Neural crest cell (in vitro differentiated cells): ENCODE data around the gene DDI1. TPM values are rescaled to one million over a fixed set of nuclear protein-coding genes. Genes with fewer than 3 reads are reported as not detected.
"Not testable (repeated sequence)": the region's sequence is repeated elsewhere in the genome, so short reads cannot be mapped to it uniquely, and the experiment has no call there.

Source experiments
- DNase-seq: peaks from one replicate; pipeline ENCODE4 v3.0.0; 2021; ENCODE audit warnings: low read depth, mixed read lengths, low spot score
- H3K27ac Mint-ChIP-seq: one replicate; pipeline ENCODE4 v1.8.0; 2021; ENCODE audit warnings: mild to moderate bottlenecking, mixed read lengths; ENCODE audit not compliant: unreplicated experiment
- H3K27me3 Mint-ChIP-seq: 2 replicates; pipeline ENCODE4 v1.8.0; 2021; ENCODE audit warnings: low read depth, mild to moderate bottlenecking, mixed read lengths
- H3K36me3 Mint-ChIP-seq: 2 replicates; pipeline ENCODE4 v1.8.0; 2021; ENCODE audit warnings: low read depth, mild to moderate bottlenecking, mixed read lengths
- H3K4me1 Mint-ChIP-seq: 2 replicates; pipeline ENCODE4 v1.8.0; 2021; ENCODE audit warnings: mixed read lengths
- H3K4me3 Mint-ChIP-seq: one replicate; pipeline ENCODE4 v1.8.0; 2021; ENCODE audit warnings: mild to moderate bottlenecking, mixed read lengths
- H3K9me3 Mint-ChIP-seq: 2 replicates; pipeline ENCODE4 v1.8.0; 2021; ENCODE audit warnings: mixed read lengths
- total RNA-seq: library from RNA; stranded (reverse); gene quantifications from 2 replicates; pipeline ENCODE4 v1.2.1, GENCODE V29; 2021
- TF ChIP-seq, protein P1 (sequence below): fragments of 200-600 bp; sonication (generic); conservative IDR thresholded peaks from 2 replicates; pipeline ENCODE4 v1.5.0; 2021; ENCODE audit warnings: antibody characterized with exemption, mild to moderate bottlenecking

The DDI1 gene
- total RNA-seq, 1 donor from 2014 or later = not detected

DNA sequence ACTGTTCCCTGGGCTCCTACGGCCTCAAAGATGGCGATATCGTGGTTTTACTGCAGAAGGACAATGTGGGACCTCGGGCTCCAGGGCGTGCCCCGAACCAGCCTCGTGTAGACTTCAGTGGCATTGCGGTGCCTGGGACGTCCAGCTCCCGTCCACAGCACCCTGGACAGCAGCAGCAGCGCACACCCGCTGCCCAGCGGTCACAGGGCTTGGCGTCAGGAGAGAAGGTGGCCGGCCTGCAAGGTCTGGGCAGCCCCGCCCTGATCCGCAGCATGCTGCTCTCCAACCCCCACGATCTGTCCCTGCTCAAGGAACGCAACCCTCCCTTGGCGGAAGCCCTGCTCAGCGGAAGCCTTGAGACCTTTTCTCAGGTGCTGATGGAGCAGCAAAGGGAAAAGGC, 555 bp downstream of the DDI1 start:
- TF ChIP-seq, protein P1, sequence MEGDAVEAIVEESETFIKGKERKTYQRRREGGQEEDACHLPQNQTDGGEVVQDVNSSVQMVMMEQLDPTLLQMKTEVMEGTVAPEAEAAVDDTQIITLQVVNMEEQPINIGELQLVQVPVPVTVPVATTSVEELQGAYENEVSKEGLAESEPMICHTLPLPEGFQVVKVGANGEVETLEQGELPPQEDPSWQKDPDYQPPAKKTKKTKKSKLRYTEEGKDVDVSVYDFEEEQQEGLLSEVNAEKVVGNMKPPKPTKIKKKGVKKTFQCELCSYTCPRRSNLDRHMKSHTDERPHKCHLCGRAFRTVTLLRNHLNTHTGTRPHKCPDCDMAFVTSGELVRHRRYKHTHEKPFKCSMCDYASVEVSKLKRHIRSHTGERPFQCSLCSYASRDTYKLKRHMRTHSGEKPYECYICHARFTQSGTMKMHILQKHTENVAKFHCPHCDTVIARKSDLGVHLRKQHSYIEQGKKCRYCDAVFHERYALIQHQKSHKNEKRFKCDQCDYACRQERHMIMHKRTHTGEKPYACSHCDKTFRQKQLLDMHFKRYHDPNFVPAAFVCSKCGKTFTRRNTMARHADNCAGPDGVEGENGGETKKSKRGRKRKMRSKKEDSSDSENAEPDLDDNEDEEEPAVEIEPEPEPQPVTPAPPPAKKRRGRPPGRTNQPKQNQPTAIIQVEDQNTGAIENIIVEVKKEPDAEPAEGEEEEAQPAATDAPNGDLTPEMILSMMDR = no peak
- Mint-ChIP-seq H3K4me1 (no peaks in the 10 kb centered on the region), H3K27me3 (no peaks in the 10 kb centered on the region), H3K9me3 (peaks cover 3% of the 10 kb centered on the region), H3K4me3 (no peak overlapping the region), H3K27ac (no peak overlapping the region), H3K36me3 (no peaks in the 10 kb centered on the region)
- no peak for DNase-seq

GRCh38 chr11:104041792-104042191, 5.4 kb downstream of the DDI1 start:
- no peak overlapping the region for H3K4me3 Mint-ChIP-seq
- DNase-seq = no peak
- H3K27me3 Mint-ChIP-seq = no peaks in the 10 kb centered on the region
- H3K36me3 Mint-ChIP-seq = no peaks in the 10 kb centered on the region
- TF ChIP-seq, protein P1 = no peak
- H3K27ac Mint-ChIP-seq = no peak overlapping the region
- peaks cover 3% of the 10 kb centered on the region for H3K9me3 Mint-ChIP-seq
- peaks cover 8% of the 10 kb centered on the region for H3K4me1 Mint-ChIP-seq

DNA sequence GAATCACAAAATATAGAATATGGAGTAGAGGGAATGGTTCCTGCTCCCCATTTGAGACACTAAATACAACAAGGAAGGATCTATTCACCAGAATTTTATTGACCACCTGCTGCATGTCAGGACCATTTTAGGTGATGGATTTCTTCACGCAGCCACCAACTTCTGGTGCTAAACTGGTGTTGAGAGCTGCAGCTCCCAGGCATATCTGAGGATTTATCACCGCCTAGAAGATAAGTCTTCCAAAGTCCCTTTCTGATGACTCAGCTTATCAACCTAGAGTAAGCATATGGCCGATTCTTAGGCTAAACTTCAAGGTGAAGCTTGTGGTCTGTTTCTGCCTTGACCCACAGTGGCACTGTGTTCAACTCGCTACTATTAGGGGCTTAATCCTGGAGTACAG, 6.7 kb downstream of the DDI1 start:
- TF ChIP-seq, protein P1 = no peak
- H3K36me3 Mint-ChIP-seq = no peaks in the 10 kb centered on the region
- H3K9me3 Mint-ChIP-seq = no peaks in the 10 kb centered on the region
- H3K27me3 Mint-ChIP-seq = no peaks in the 10 kb centered on the region
- H3K4me1 Mint-ChIP-seq = peaks cover 8% of the 10 kb centered on the region
- H3K27ac Mint-ChIP-seq = no peak overlapping the region
- no peak overlapping the region for H3K4me3 Mint-ChIP-seq
- DNase-seq = no peak

DNA sequence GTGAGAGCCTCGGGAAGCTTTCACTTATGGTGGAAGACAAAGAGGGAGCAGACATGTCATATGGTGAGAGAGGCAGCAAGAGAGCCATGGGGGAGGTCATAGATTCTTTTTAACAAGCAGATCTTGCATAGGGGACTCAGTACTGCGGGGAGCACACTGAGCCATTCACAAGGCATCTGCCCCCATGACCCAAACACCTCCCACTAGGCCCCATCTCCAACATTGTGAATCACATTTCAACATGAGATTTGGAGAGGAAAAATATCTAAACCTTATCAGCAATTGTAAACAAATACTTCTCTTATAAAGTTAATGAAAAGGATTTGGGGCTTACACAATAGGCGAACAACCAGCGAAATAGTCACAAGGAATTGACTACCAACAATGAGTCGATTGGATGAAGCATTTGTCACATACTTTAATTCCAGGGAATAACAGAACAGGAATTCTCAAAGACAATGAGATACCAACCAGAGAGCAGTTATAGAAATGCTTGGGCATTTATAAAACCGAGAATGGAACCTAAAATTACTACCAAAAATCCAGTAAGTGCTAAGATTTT, 7.3 kb downstream of the DDI1 start:
- H3K27me3 Mint-ChIP-seq = no peaks in the 10 kb centered on the region
- no peak for DNase-seq
- no peaks in the 10 kb centered on the region for H3K9me3 Mint-ChIP-seq
- TF ChIP-seq, protein P1 = no peak
- H3K4me3 Mint-ChIP-seq = no peak overlapping the region
- peak overlapping the region; percentile 72 for H3K27ac Mint-ChIP-seq
- H3K36me3 Mint-ChIP-seq = no peaks in the 10 kb centered on the region
- H3K4me1 Mint-ChIP-seq = peaks cover 8% of the 10 kb centered on the region

- Mint-ChIP-seq H3K27ac (no peak overlapping the region), H3K36me3 (no peaks in the 10 kb centered on the region), H3K27me3 (no peaks in the 10 kb centered on the region), H3K9me3 (no peaks in the 10 kb centered on the region), H3K4me1 (peaks cover 8% of the 10 kb centered on the region), H3K4me3 (no peak overlapping the region)
- no peak for DNase-seq
- TF ChIP-seq, protein P1 = no peak
Measured at GRCh38 chr11:104046331-104046730, 9.9 kb downstream of the DDI1 start.

DNA sequence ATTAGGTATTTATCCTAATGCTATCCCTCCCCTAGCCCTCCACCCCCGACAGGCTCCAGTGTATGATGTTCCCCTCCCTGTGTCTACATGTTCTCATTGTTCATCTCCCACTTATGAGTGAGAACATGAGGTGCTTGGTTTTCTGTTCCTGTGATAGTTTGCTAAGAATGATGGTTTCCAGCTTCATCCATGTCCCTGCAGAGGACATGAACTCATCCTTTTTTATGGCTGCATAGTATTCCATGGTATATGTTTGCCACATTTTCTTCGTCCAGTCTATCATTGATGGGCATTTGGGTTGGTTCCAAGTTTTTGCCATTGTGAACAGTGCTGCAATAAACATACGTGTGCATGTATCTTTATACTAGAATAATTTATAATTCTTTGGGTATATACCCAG, 10.4 kb downstream of the DDI1 start:
- not testable (repeated sequence) for H3K27me3 Mint-ChIP-seq, H3K4me1 Mint-ChIP-seq

More for the DNA sequence above, 10.4 kb downstream of the DDI1 start:
- H3K27ac Mint-ChIP-seq, H3K36me3 Mint-ChIP-seq, H3K9me3 Mint-ChIP-seq, H3K4me3 Mint-ChIP-seq, DNase-seq: not testable (repeated sequence)
